ENCODE measurements around the gene HSF5. TPM values are rescaled to one million over a fixed set of nuclear protein-coding genes. Genes with fewer than 3 reads are reported as not detected.
A peak's percentile ranks its signal among the peaks of the same experiment; 100 is the strongest.

HSF5 gene
- total RNA-seq, 1 donor from 2014 or later = 0.09 TPM

- Mint-ChIP-seq H3K36me3 (no peaks in the 10 kb centered on the region), H3K27ac (peak overlapping the region; percentile 32), H3K27me3 (ENCODE audit: low read depth) (no peaks in the 10 kb centered on the region), H3K4me1 (peaks cover 68% of the 10 kb centered on the region), H3K9me3 (no peaks in the 10 kb centered on the region), H3K4me3 (no peak overlapping the region)
- DNase-seq (ENCODE audit: low spot score in 2 of 2, unreplicated experiment in 2 of 2) = no peak
- TF ChIP-seq CTCF (IDR thresholded peaks at IDR 0.05; ENCODE audit: unreplicated experiment) = no peak
Observed at GRCh38 chr17:58378733-58379510, 109.3 kb downstream of the HSF5 start.

- Mint-ChIP-seq H3K4me3 (no peak overlapping the region), H3K27ac (peak overlapping the region; percentile 70), H3K4me1 (peaks cover 60% of the 10 kb centered on the region), H3K36me3 (peaks cover under 1% of the 10 kb centered on the region), H3K27me3 (ENCODE audit: low read depth) (no peaks in the 10 kb centered on the region), H3K9me3 (no peaks in the 10 kb centered on the region)
- TF ChIP-seq CTCF (IDR thresholded peaks at IDR 0.05; ENCODE audit: unreplicated experiment) = no peak
- DNase-seq (ENCODE audit: low spot score in 2 of 2, unreplicated experiment in 2 of 2) = no peak
Observed at GRCh38 chr17:58377661-58378060, 110.5 kb downstream of the HSF5 start.

- Mint-ChIP-seq H3K36me3 (peaks cover 3% of the 10 kb centered on the region), H3K27ac (peak overlapping the region; percentile 79), H3K27me3 (ENCODE audit: low read depth) (no peaks in the 10 kb centered on the region), H3K9me3 (no peaks in the 10 kb centered on the region), H3K4me1 (peaks cover 55% of the 10 kb centered on the region), H3K4me3 (no peak overlapping the region)
- DNase-seq (ENCODE audit: low spot score in 2 of 2, unreplicated experiment in 2 of 2) = no peak
- TF ChIP-seq CTCF (IDR thresholded peaks at IDR 0.05; ENCODE audit: unreplicated experiment) = no peak
Observed at GRCh38 chr17:58377093-58377601, 111.1 kb downstream of the HSF5 start.

- Mint-ChIP-seq H3K4me1 (peaks cover 49% of the 10 kb centered on the region), H3K4me3 (no peak overlapping the region), H3K9me3 (no peaks in the 10 kb centered on the region), H3K36me3 (peaks cover 3% of the 10 kb centered on the region), H3K27ac (peak overlapping the region; percentile 79), H3K27me3 (ENCODE audit: low read depth) (no peaks in the 10 kb centered on the region)
- TF ChIP-seq CTCF (IDR thresholded peaks at IDR 0.05; ENCODE audit: unreplicated experiment) = no peak
- DNase-seq (ENCODE audit: low spot score in 2 of 2, unreplicated experiment in 2 of 2) = no peak
Observed at GRCh38 chr17:58376472-58377000, 111.7 kb downstream of the HSF5 start.

- TF ChIP-seq CTCF (IDR thresholded peaks at IDR 0.05; ENCODE audit: unreplicated experiment) = no peak
- H3K4me1 Mint-ChIP-seq = peaks cover 42% of the 10 kb centered on the region
- no peak for DNase-seq (ENCODE audit: low spot score in 2 of 2, unreplicated experiment in 2 of 2)
- no peak overlapping the region for H3K4me3 Mint-ChIP-seq
- peaks cover 3% of the 10 kb centered on the region for H3K36me3 Mint-ChIP-seq
- H3K27ac Mint-ChIP-seq = peak overlapping the region; percentile 52
- no peaks in the 10 kb centered on the region for H3K9me3 Mint-ChIP-seq
- no peaks in the 10 kb centered on the region for H3K27me3 Mint-ChIP-seq (ENCODE audit: low read depth)
Observed at GRCh38 chr17:58375811-58376210, 112.4 kb downstream of the HSF5 start.
